GM18511 (cell line): ENCODE data around the gene CHKB.
A peak's percentile ranks its signal among the peaks of the same experiment; 100 is the strongest.

Experiments
- ATAC-seq: cut with Tn5 transposase; IDR thresholded peaks from one replicate; pipeline ENCODE4 v1.9.1; 2021; ENCODE audit warnings: mild to moderate bottlenecking, moderate library complexity; ENCODE audit not compliant: unreplicated experiment

Gene CHKB

GRCh38 chr22:50575426-50575941 is 7.2 kb downstream of the CHKB start:
- ATAC-seq = no peak

DNA sequence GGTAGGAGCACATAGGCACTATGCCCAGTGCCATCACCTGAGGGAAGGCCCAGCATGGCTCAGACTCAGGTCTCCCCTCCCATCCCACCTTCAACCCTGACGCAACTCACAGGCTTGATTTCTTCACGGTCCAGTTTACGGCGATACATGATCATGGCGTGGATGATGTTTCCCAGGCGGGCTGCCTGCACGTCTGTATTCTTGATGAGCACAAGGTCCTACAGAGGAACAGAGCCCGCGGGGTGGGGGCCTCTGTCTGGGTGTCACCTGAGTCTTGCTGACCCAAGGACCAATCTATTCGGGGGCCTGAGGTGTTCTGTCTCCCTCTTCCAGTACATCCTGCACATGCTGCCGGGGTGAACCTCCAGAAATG is 8.3 kb downstream of the CHKB start:
- ATAC-seq = no peak

- no peak for ATAC-seq
These were observed 8.9 kb downstream of the CHKB start for GRCh38 chr22:50573491-50574382.

GRCh38 chr22:50572965-50573364 is 9.7 kb downstream of the CHKB start:
- ATAC-seq = no peak

GRCh38 chr22:50571264-50572175 is 11.1 kb downstream of the CHKB start:
- no peak for ATAC-seq

DNA sequence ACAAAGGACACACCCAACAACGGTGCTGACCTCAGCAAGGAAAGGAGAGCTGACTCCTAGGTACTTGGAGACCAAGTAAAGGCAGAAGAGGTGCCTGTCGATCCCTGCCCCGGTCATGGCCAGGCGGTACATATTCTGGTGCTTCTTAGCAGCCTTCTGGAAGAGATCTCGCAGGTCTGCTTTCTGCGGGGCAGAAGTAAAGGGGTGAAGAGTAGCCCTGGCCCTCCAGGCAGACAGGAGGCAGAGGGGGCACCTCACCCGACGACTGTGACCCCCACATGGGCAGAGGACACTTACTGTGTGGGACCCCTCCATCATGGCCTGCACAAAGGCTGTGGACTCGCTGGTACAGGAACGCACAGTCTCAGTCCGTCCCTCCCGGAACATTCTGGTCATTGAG is 11.8 kb downstream of the CHKB start:
- no peak for ATAC-seq

DNA sequence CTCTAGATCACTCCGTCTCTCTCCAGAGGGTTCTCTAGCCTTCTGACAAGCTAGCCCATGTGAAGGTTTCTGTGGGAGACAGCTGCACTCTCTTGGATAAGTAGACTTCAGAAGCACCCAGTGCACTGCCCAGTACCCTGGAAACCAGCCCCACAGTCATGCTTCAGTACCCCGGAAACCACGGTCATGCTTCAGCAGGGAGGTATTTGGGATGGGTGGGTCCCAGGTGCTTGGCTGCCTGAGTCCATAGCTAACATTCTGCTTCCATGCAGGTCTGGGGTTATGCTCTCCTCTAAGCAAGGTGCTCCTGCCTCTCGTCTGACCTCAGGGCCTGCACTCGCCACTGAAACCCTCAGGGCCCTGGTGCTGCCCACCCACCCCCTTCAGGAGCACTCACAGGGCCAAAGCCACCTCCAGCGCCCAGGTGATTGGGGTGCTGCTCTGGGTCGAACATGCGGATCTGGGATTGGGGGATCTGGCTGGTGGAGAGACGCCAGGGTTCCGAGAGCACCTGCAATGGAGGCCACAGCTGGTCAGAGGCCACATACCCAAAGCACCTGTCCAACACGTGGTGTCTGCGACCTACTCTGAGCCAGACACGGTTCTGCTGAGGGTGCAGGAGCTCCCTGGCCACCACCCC is 12.6 kb downstream of the CHKB start:
- ATAC-seq = no peak

GRCh38 chr22:50569041-50569459 is 13.6 kb downstream of the CHKB start:
- ATAC-seq = no peak

GRCh38 chr22:50568626-50569025 is 14.0 kb downstream of the CHKB start:
- ATAC-seq = no peak

DNA sequence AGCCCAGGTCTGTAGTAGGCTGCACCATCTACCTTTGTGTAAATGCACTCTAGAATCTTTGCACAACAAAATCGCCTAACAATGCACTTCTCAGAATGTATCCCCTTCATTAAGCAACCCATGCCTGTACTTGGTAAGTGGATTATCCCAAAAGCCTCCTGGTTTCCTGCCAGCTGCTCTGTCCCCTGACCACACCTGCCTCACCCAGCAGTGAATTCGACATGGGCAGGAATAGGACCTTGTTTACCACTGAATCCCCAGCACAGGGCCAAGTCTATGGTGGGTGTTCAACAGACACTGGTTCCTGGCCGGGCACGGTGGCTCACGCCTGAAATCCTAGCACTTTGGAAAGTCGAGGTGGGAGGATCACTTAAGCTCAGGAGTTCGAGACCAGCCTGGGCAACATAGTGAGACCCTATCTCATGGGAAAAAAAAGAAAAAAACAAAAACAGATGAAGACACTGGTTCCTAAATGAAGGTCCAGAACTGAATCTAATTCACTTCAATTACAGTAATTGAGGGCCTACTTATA is 14.9 kb downstream of the CHKB start:
- ATAC-seq = no peak

DNA sequence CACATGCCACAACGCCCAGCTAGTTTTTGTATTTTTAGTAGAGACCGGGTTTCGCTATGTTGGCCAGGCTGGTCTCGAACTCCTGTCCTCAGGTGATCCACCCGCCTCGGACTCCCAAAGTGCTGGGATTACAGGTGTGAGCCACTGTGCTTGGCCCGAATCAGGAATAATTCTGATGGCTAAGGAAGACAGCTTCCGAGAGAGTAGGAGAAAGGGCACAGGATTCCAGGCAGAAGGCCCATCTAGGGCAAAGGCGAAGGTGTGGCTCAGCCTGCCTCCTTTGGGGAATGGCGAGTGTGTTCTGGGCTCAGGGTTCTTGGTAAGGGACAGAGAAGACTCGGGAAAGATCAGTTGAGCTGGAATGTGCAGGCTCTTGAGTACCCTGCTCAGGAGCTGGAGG is 18.4 kb downstream of the CHKB start:
- ATAC-seq = no peak

- ATAC-seq = no peak
These were observed 19.1 kb downstream of the CHKB start for GRCh38 chr22:50563413-50564160.

GRCh38 chr22:50562523-50563412 is 19.9 kb downstream of the CHKB start, which contains the start of gene SYCE3:
Gene SYCE3 (minus strand): TSS chr22:50562919. CDS start chr22:50556405, 6,514 bp downstream.
- peak; percentile 97 for ATAC-seq

DNA sequence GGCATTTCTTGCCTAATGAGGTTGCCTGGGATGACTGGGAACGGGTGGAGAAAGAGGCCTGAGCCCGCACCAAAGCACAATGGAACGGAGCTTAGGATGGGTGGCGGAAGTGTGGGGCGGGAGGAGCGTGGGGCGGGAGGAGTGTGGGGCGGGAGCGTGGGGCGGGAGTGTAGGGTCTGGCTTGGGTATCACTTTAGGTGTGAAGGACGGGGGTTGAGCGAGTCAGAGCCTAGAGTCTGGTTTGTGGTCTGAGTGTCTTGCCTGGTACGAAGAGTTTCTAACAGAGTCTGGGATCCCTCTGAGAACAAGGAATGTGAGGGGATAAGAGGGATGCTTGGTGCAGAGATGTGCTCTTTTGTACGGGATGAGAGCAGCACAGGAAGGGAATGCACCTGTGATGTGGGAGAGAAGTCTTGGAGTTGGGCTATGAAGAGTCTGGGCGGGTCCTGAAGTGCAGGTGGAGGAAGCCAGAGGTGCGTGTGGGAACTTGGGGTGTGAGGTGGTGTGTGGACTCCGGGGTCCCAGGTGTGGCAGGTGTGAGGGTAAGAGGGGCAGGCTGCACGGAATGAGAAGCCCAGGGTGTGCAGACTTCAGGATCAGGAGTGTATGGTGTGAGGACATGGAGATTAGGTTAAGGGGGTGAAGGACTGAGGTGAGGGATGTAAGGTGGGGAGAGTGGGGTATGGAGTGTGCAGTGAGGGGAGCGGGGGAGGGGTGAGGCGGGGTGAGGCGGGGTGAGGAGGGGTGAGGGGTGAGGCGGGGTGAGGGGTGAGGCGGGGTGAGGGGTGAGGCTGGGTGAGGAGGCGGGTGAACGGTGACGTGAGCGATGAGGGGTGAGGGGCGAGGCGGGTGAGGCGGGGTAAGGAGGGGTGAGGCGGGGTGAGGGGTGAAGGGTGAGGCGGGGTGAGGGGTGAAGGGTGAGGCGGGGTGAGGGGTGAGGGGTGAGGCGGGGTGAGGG is 21.0 kb downstream of the CHKB start:
- ATAC-seq = no peak

- ATAC-seq = no peak
These were observed 22.6 kb downstream of the CHKB start for GRCh38 chr22:50560034-50560433.

DNA sequence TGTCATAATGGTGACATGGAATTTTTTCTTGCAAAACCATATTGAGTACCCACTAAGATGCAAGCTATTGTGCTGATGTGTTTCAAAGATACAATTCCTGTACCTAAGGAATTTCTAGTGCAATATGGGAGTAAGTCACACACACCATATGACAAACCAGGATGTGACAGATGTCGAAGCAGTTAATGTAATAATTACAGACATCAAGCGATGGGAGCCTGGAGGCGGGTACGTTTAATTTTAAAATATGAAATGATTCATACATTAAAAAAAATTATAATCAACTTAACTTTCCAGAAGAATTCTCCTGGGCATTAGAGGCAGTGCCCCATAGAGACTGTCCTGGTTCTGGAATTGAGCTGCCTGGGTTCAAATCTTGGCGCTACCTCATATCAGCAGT is 25.9 kb downstream of the CHKB start:
- ATAC-seq = no peak

- no peak for ATAC-seq
These were observed 29.3 kb downstream of the CHKB start for GRCh38 chr22:50553310-50553709.
